ENCODE measurements around the gene USP34.

The USP34 gene

DNA sequence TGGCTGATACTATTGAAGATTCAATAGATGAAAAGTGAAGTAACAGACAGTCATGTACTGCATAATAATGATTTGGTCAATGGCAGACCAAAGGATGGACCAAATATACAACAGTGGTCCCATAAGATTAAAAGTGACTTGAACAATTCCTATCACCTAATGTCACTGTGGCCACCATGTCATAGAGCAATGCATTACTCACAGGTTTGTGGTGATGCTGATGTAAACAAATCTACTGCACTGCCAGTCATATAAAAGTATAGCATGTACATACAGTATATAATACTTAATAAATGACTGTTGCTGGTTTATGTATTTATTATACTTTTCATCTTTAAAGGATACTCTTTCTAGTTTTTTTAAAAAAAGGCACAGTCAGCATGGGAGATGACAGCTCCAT is 99.9 kb downstream of the USP34 start:
- DNase-seq (ENCODE audit: low read depth), result no peak
- H3K4me3 ChIP-seq (ENCODE audit: low read depth, low read length), result no peak overlapping the region
- TF ChIP-seq, protein P1, sequence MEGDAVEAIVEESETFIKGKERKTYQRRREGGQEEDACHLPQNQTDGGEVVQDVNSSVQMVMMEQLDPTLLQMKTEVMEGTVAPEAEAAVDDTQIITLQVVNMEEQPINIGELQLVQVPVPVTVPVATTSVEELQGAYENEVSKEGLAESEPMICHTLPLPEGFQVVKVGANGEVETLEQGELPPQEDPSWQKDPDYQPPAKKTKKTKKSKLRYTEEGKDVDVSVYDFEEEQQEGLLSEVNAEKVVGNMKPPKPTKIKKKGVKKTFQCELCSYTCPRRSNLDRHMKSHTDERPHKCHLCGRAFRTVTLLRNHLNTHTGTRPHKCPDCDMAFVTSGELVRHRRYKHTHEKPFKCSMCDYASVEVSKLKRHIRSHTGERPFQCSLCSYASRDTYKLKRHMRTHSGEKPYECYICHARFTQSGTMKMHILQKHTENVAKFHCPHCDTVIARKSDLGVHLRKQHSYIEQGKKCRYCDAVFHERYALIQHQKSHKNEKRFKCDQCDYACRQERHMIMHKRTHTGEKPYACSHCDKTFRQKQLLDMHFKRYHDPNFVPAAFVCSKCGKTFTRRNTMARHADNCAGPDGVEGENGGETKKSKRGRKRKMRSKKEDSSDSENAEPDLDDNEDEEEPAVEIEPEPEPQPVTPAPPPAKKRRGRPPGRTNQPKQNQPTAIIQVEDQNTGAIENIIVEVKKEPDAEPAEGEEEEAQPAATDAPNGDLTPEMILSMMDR (IDR thresholded peaks at IDR 0.05; ENCODE audit: insufficient read depth, low read depth, low read length, missing control alignments), result no peak

DNA sequence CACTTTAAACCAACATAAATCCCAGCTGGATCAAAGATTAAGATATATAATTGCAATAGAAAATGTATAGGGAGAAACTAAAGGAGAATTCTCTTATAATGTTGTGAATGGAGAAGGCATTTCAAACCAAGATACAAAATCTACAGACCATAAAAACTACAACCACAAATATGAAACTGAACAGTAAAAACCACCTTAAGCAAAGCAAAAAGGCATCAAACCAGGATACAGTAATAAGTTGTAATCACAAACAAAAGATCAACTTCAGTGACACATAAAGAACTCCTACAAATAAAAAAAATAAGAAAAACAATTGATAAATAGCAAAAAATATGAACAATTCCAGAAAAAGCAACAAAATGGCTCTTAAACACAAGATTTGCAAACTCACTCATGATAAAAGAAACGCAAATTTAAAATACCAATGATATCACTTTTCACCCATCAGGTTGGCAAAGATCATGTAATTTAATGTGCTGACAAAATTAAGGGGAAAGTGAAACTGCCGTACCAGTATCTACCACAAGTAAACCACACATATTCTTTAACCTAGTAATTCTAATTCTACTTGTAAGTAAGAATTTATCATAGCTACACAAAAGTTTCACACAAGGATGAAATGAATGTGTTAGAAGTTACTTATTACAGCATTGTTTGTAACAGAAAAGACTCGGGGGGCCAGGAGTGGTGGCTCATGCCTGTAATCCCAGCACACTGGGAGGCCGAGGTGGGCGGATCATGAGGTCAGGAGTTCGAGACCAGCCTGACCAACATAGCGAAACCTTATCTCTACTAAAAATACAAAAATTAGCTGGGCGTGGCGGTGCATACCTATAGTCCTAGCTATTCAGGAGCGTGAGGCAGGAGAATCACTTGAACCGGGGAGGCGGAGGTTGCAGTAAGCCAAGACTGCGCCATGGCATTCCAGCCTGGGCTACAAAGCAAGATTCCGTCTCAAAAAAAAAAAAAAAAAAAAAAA is 101.9 kb downstream of the USP34 start:
- peak; percentile 34 for DNase-seq (ENCODE audit: low read depth)
- H3K4me3 ChIP-seq (ENCODE audit: low read depth, low read length), result no peak overlapping the region

DNA sequence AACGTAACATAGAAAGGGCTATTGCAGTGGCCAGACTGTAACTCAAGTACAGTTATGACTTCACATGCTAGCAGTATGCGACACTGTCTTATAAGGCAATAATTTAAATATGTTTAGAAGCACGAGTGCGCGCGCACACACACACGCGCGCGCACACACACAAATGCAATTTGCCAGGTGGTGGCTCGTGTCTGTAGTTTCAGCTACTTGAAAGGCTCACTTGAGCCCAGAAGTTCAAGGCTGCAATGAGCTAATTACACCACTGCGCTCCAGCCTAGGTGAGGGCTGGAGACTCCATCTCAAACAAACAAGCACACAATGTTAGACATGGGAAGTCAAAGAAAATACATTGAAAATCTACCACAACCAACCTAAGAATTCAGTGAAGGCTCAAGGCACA is 103.7 kb downstream of the USP34 start:
- TF ChIP-seq, protein P1 (IDR thresholded peaks at IDR 0.05; ENCODE audit: insufficient read depth, low read depth, low read length, missing control alignments), result no peak
- no peak overlapping the region for H3K4me3 ChIP-seq (ENCODE audit: low read depth, low read length)
- DNase-seq (ENCODE audit: low read depth), result no peak

More for the DNA sequence above, 101.9 kb downstream of the USP34 start:
- TF ChIP-seq, protein P1 (IDR thresholded peaks at IDR 0.05; ENCODE audit: insufficient read depth, low read depth, low read length, missing control alignments), result no peak

DNA sequence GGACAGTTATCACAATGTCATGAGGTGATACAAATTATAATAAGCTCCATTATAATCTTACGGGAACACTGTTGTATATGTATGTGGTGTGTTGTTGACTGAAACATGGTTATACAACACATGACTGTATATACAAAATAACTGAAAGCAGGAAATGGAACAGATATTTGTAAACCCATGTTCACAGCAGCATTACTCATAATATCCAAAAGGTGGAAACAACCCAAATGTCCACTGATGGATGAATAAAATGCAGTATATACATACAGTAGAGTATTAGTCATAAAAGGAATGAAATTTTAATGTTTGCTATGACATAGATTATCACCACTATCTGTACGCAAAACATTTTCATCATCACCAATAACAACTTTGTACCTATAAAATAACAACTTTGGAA is 107.3 kb downstream of the USP34 start:
- DNase-seq (ENCODE audit: low read depth), result no peak
- TF ChIP-seq, protein P1 (IDR thresholded peaks at IDR 0.05; ENCODE audit: insufficient read depth, low read depth, low read length, missing control alignments), result no peak
- no peak overlapping the region for H3K4me3 ChIP-seq (ENCODE audit: low read depth, low read length)

DNA sequence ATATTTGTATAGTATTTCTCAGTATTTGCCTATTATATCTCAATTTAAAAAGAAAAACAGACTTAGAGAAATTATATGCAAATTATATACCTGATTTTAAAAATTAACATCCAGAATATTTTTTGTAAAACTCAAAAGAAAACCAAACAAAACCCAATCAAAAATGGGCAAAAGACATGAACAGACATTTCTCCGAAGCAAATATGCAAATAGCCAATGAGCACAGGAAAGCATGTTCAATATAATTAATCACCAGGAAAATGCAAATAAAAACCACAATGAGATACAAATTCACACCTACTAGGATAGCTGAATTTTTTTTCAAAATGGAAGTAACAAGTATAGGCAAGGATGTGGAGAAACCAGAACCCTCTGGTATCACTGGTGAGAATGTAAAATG is 108.0 kb downstream of the USP34 start:
- H3K4me3 ChIP-seq (ENCODE audit: low read depth, low read length), result no peak overlapping the region
- TF ChIP-seq, protein P1 (IDR thresholded peaks at IDR 0.05; ENCODE audit: insufficient read depth, low read depth, low read length, missing control alignments), result no peak
- no peak for DNase-seq (ENCODE audit: low read depth)

DNA sequence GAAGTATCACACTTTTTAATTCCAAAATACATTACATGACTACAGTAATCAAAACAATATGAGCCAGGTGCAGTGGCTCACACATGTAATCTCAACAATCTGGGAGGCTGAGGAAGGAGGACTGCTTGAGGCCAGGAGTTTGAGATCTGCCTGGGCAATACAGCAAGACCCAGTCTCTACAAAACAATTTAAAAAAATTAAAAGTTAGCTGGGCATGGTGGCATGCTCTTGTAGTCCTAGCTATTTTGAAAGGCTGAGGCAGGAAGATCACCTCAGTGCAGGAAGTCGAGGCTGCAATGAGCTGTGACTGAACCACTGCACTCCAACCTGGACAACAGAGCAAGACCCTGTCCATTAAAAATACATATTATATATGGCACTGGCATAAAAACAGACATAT is 109.8 kb downstream of the USP34 start:
- DNase-seq (ENCODE audit: low read depth), result no peak
- H3K4me3 ChIP-seq (ENCODE audit: low read depth, low read length), result no peak overlapping the region
- TF ChIP-seq, protein P1 (IDR thresholded peaks at IDR 0.05; ENCODE audit: insufficient read depth, low read depth, low read length, missing control alignments), result no peak
